ENCODE measurements around the gene MYCBPAP.
"Not testable (repeated sequence)": the region's sequence is repeated elsewhere in the genome, so short reads cannot be mapped to it uniquely, and the experiment has no call there.

The MYCBPAP gene

DNA sequence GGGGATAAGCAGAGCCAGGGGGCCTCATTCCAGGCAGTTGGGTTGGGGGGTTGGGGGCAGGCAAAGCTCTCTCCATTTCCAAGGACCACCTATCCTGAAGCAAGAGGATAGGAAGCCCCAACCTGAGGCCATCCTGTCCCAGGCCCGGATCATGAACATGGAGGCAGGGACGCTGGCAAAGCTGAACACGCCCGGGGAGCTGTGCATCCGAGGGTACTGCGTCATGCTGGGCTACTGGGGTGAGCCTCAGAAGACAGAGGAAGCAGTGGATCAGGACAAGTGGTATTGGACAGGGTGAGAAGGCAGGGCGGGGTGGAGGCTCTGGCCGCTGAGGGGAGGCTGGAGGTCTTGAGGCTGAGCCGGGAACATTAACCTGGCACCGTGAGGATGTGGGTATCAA lies 36.0 kb upstream of the MYCBPAP start:
- DNase-seq = no peak

DNA sequence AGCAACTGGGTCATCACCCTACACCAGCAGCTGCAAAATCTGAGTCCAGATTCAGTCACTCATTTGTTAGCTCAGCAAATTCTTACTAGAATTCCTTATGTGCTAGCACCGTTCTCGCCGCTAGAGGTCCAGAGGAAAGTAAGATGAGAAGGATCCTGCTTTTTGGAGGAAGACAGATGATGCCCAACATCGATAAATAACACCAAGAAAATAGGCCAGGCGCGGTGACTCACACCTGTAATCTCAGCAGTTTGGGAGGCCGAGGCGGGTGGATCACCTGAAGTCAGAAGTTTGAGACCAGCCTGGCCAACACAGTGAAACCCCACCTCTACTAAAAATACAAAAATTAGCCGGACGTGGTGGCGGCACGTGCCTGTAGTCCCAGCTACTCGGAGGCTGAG lies 35.5 kb upstream of the MYCBPAP start:
- not testable (repeated sequence) for DNase-seq

DNA sequence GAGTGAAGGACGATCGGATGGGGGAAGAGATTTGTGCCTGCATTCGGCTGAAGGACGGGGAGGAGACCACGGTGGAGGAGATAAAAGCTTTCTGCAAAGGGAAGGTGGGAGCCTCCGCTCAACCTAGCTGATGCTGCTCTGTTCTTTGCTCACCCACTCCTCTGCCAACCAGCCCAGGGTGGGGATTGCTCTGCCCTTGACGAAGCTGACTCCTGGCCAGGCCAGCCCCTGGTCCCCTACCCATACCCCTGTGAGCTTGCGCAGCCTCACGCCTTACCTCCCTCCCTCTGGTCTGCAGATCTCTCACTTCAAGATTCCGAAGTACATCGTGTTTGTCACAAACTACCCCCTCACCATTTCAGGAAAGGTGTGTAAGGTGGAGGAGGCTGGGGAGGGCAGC lies 34.3 kb upstream of the MYCBPAP start:
- DNase-seq = no peak

DNA sequence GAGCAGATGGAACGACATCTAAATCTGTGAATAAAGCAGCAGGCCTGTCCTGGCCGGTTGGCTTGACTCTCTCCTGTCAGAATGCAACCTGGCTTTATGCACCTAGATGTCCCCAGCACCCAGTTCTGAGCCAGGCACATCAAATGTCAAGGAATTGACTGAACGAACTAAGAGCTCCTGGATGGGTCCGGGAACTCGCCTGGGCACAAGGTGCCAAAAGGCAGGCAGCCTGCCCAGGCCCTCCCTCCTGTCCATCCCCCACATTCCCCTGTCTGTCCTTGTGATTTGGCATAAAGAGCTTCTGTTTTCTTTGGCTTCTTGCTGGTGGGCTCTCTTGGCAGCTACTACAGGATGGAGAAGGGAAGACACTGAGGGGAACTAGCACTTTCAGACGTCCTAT lies 33.7 kb upstream of the MYCBPAP start:
- no peak for DNase-seq

DNA sequence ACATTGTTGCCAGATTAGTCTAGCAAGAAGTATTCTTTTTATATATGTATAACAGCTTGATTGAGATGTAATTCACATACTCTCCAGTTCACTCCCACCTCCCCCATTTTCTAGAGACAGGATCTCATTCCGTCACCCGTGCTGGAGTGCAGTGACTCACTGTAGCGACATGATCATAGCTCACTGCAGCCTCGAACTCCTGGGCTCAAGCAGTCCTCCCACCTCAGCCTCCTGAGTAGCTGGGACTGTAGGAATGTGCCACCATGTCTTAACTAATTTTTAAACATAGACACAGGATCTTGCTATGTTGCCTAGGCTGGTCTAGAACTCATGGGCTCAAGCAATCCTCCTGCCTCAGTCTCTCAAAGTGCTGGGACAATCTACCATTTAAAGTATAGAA lies 32.9 kb upstream of the MYCBPAP start:
- no peak for DNase-seq

DNA sequence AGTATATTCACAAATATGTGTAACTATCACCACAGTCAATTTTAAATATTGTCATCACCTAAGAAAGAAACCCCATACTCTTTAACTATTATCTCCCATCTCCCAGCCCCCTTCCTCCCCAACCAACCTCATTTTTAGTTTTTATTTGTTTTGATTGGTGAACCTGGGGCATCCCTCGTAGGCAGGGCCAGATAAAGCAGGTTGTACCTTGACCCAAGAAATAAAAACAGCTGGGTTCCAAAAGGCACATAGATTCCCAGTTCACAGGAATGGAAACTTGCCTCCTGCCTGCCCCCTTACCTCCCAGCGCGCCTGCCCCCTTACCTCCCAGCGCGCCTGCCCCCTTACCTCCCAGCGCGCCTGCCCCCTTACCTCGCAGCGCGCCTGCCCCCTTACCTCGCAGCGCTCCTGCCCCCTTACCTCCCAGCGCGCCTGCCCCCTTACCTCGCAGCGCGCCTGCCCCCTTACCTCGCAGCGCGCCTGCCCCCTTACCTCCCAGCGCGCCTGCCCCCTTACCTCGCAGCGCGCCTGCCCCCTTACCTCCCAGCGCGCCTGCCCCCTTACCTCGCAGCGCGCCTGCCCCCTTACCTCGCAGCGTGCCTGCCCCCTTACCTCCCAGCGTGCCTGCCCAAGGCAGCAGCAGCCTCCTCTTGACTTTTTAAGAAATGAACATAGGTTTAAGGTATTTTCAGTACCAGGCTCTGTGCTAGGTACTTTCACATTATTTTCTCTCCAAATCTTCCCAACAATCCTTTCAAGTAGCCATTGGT lies 32.3 kb upstream of the MYCBPAP start:
- DNase-seq = not testable (repeated sequence)

DNA sequence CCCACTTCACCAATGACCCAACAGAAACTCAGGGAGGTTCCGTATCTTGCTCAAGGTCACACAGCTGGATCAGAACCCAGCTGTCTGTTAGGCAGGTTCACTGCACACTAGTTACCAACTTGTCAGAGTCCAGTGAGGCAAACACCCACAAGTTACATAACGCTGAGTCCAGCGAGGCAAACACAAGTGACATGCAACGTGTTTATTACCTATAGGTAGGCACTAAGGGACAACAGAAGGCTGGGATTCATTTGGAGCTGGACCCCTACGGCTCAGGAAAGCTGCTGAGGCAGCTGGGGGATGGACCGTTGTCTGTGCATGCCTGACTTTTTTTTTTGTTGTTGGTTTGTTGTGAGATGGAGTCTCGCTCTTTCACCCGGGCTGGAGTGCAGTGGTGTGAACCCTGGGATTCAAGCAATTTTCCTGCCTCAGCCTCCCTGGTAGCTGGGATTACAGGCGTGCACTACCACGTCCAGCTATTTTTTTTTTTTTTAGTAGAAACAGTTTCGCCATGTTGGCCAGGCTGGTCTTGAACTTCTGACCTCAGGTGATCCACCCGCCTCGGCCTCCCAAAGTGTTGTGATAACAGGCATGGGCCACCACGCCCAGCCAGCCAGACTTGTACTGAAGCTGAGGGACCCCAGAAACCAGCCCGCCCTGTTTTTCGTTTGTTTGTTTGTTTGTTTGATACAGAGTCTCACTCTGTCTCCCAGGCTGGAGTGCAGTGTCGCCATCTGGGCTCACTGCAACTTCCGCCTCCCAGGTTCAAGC lies 31.5 kb upstream of the MYCBPAP start:
- no peak for DNase-seq

DNA sequence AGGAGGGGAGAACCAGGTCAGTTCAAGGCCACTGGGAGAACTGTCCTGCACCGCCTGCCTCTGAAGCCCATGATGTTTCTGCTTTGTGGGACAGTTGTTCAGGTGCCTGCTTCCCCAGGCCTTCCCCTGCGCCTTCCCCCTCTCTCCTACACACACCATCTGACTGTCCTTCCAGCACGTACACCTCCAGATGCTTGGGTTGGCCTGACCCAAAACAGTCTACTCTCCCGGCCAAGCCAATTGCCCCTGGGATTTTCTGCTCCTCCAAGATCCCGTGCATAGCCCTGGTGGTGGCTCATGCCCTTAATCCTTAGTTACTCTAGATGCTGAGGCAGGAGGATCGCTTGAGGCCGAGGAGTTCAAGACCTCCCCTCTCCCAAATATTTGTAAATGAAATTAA lies 30.3 kb upstream of the MYCBPAP start:
- DNase-seq = no peak

DNA sequence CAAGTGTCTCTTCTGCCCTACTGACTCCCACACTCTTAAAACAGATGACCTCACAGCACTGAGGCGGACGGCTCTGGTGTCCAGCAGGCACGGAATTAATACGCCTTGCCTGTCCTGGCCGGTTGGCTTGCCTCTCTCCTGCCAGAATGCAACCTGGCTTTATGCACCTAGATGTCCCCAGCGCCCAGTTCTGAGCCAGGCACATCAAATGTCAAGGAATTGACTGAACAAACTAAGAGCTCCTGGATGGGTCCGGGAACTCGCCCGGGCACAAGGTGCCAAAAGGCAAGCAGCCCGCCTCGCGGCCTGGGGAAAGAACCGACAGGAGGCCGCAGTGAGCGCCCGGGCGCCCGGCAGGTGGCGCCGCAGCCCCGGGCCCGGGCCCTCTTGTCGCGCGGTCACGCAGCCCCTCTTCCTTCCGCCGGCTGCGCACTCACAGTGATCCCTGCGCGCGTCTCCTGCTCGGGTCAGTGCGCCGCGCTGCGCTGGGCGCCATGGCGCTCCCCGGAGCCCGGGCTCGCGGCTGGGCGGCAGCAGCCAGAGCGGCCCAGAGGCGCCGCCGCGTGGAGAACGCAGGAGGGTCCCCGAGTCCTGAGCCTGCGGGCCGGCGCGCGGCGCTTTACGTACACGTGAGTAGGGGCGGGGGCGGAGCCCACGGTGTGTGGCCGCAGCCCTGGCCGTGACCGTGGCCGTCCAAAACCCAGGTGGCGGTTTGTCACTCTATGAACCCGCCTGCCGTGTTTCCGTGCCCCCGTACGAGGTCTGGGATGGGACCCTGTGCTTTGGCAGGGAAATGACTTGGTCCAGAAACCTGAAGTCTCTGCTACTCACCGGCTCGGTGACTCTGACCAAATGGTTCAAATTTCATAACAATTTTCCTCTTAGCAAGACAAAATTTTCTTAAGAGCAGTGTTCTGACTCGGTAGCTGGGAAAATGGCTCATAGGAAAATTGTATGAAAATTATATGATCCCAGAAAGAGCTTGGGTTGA lies 29.6 kb upstream of the MYCBPAP start, which contains the start of gene RSAD1:
Gene RSAD1, plus strand, starts transcription at position 470 of the 991 bp plus-strand sequence. Its CDS starts 25 bp downstream, at position 495.
- peak; percentile 92 for DNase-seq

DNA sequence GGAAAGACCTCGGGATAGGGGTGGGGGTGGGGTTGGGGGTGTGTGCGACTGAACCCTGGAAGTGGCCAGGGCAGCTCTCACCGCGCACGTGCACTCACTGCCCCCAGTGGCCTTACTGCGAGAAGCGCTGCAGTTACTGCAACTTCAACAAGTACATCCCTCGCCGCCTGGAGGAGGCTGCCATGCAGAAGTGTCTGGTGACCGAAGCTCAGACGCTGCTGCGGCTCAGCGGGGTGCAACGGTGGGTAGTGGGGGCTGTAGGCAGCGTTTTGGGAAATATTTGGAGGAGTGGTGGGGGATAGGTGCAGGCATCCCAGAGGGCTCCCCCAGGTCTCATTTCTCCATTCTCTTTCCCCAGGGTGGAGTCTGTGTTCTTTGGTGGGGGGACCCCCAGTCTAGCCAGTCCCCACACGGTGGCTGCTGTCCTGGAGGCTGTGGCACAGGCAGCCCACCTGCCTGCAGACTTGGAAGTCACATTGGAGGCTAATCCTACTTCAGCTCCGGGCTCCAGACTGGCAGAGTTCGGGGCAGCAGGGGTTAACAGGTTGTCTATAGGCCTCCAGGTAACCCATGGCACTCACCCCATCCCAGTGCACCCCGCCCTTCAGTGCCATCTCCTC lies 28.6 kb upstream of the MYCBPAP start:
- DNase-seq = peak; percentile 81

DNA sequence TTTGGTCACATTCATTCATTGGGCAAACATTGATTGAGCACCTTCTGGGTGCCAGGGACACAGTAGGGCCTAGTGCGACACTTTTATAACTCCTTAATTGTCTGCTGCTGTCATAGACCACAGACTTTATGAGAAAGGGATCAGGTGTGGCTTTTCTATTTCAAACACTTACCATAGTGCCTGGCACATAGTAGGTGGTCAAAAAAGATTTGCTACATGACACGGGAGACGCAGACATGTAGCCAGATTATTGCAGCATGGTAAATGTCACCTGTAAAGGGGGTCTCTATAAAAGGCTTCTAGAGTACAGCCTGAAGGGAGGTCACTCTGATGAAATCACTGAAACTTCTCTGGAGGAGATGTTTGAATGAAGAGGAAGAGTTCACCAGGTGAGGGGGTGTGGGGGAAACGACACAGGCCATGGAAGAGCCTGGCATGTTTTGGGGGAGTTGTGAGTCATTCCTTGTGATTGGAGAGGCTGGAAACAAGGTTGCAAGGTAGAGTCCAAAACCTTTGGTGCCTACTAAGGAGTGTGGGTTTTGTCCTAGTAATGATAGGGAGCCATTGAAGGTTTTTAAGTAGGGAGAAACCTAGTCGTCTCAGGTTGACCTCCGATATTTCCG lies 28.0 kb upstream of the MYCBPAP start:
- DNase-seq = no peak

DNA sequence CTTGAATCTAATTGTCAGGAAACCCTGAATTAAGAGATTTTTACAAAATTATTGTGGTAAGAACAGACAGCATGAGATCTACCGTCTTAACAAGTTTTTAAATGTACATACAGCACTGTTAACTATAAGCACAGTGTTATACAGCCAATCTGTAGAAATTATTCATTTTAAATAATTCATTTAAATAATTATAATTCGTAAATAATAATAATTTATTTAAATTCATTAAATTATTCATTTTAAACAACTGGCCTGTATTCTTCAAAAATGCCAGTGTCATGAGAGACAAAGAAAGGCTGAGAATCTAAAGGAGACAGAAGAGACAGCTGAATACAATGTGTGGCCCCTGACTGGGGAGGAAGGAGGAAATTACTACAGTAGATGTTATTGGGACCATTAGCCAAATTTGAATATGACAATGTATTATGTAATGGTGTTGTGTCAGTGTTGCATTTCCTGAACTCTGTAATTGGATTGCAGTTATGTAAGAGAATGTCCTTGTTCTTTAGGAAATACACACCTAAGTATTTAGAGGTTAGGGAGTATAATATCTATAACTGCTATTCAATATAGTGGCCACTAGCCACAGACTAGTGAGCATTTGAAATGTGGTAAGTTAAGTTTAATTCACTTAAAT lies 27.3 kb upstream of the MYCBPAP start:
- DNase-seq = no peak

DNA sequence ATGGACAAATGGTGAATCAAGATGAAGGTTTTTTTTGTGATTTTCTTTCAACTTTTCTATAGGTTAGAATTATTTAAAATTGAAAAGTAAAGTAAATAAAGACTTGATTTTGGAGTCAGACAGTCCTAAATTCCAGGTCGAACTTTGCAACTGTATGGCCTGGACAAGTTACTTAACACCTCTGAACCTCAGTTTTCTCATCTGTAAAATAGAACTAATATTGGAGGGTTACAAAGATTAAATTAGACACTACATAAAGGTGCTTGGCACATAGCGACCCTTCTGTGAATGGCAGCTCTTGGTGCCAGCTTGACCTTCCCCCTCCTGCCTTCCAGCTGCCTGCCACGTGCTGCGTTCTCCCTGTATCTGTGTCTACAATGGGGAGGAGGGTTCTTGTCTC lies 26.6 kb upstream of the MYCBPAP start:
- DNase-seq = no peak

DNA sequence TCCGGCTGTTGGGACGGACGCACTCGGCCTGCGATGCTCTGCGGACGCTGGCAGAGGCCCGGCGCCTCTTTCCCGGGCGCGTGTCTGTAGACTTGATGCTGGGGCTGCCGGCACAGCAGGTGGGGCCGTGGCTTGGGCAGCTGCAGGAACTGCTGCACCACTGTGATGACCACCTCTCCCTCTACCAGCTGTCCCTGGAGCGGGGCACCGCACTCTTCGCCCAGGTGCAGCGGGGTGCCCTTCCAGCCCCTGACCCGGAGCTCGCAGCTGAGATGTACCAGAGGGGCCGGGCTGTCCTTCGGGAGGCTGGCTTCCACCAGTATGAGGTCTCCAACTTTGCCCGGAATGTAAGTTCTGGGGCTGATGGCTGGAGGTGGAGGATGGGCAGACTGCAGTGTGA lies 26.1 kb upstream of the MYCBPAP start:
- no peak for DNase-seq

DNA sequence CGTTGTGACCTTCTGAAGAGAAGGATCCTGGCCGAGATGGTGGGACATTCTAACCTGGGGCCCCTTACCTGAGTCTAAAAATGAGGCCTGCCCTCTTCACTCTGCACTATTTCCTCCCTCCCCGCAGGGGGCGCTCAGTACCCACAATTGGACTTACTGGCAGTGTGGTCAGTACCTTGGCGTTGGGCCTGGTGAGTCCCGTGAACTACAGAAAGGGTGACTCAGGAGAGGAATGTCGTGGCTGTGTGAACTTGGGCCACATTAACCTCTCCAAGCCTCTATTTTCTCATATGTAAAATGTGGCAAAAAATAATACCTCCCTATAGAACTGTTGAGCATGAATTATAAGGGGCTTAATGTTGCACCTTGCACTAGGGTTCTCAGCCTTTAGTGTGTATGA lies 25.7 kb upstream of the MYCBPAP start:
- peak; percentile 88 for DNase-seq

DNA sequence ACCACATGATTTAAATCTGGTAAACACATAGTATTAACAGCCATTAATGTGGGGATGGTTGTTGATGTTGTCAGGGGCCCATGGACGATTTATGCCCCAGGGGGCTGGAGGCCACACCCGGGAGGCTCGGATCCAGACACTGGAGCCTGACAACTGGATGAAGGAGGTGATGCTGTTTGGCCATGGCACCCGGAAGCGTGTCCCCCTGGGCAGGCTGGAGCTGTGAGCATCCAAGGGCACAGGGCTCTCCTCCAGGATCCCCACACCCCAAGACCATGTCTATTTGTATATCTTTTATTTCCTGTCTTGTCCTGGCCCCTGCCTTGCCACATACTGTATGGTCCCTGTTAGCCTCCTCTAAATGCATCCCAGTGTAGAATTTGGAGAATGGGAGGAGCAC lies 25.0 kb upstream of the MYCBPAP start:
- no peak for DNase-seq

DNA sequence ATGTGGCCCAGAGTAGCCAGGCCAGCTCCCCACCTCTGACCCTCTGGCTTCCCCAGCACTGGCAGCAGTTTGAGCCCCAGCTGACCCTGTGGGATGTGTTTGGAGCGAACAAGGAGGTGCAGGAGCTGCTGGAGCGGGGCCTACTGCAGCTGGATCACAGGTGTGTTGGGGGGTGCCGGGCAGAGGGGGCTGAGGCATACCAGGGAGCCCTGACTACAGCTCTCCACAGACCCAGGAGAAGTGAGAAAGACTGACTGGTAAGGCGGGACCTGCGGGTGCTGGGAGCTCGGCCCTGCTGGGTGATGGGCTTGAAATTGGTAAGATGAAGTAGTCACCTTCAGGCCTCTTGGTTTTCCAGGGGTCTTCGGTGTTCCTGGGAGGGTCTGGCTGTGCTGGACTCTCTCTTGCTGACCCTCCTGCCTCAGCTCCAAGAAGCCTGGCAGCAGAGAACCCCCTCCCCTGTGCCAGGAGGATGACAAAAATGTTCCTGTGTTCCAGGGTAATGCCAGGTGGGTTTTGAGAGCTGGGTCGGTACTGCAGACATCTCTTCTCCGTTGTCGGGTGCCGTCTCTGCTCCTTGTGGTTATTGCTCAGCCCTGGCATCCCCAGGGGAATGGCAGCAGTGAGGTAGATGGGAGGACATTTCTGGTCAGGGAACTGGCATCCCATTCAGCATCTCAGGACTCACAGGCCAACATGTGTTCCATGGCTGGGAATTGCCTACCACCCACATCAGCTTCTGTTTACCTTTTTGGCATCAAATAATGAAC lies 23.7 kb upstream of the MYCBPAP start:
- DNase-seq = no peak

DNA sequence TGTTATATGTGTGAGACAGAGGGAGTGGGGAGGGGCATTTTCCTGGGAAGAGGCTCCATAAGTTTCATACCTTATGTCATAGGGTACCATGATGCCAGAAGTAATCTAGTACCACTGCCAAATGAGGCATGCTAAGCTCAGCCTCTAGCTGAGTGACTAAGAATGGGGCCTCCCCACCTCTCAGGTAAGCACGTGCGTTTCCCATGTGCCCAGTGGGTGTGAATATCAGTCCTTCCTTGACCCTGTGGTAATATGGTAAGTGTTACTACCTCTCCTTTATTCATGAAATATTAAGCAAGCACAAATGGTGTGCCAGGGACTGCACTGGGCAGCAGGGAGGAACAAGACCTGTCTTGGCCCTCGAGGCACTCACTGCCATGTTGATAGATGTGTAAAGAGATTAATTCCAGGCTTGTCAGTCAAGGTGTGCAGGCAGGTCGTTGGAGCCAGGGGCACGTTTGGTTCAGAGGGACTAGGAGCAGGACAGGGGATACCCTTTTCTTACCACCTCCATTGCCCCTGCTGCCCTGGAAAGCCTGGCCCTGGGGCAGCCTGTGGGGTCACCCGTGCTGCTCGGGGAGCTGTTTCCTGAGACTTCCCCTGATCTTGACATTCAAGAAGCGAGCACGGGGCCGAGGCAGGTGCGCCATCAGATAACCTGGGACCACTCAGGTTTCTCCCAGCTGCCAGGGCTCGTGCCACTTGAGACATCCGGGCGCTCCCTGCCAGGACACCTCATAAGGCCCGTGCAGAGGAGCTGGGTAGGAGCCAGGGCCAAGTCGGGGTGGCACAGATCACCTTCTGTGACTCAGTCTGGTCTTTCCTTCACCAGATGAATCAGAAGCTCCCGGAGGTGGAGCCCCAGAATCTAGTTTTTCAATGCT lies 20.8 kb upstream of the MYCBPAP start:
- no peak for DNase-seq

DNA sequence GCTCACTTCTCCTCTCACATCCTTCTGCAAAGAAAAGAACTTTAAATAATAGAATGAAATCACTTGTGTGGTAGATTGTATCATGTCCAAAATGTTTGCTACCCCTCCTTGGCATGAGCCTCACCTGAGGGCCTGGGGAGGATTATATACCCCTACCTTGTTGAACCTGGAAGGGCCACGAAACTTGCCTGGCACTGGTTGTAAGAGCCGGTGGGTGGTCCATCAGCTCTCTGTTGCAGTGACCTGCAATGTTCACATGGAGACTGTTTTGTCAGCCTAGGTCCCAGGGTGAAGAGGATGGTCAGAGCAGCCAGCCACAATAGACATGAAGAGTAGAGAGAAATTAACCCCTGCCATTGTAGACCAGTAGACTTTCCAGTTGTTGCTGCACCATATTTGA lies 19.4 kb upstream of the MYCBPAP start:
- DNase-seq = no peak

DNA sequence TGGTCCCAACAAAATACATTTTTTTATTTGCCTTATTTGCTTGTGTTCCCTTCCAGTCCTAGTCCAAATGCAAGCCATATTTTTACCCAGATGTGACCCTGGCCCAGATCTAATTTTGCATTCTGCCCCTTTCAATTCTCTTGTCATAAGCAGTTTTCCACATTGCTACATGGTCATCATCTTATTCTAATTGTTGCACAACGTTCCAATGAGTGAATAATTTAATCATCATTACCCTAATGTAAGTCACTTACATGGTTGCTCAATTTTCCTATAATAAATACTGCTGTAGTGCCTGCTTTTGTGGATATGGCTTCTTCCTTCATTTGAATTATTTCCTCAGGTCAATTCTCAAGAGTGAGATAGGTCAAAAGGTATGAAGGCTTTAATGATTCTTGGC lies 16.7 kb upstream of the MYCBPAP start:
- DNase-seq = no peak

Measured in activated CD4-positive, alpha-beta T cell treated with anti-CD3 and anti-CD28 coated beads, Interleukin-2, Interleukin-6, amounts not matched to agents 100 ng/mL and 50 ng/mL, durations not matched to agents 16 hours and 8 hours (primary cell).